DOHH2 (cell line): ENCODE results near the gene SCGB3A1.

Source experiments
- H3F3A ChIP-seq: fragments of 200-600 bp; sonication (generic), shearing (Covaris generic); 2 replicates; pipeline ENCODE4 v1.6.0; 2016; ENCODE audit warnings: antibody characterized with exemption, mild to moderate bottlenecking; ENCODE audit not compliant: control insufficient read depth, insufficient read depth
- H3K27ac ChIP-seq: fragments of 200-600 bp; sonication (generic); 2 replicates; pipeline ENCODE4 v1.5.1; 2014; ENCODE audit warnings: low read depth, mild to moderate bottlenecking, low read length, moderate library complexity
- H3K27me3 ChIP-seq: fragments of 200-600 bp; sonication (generic); 2 replicates; pipeline ENCODE4 v1.6.1; 2014; ENCODE audit warnings: mild to moderate bottlenecking, low read length, mixed read lengths; ENCODE audit not compliant: control insufficient read depth
- H3K36me3 ChIP-seq: fragments of 200-600 bp; sonication (generic); 2 replicates; pipeline ENCODE4 v1.6.1; 2014; ENCODE audit warnings: mild to moderate bottlenecking, low read length, moderate library complexity, mixed read lengths; ENCODE audit not compliant: control insufficient read depth
- H3K4me1 ChIP-seq: fragments of 200-600 bp; sonication (generic); 2 replicates; pipeline ENCODE4 v1.6.1; 2014; ENCODE audit warnings: mild to moderate bottlenecking, low read length, mixed read lengths; ENCODE audit not compliant: control insufficient read depth
- H3K4me2 ChIP-seq: fragments of 200-600 bp; sonication (generic); 2 replicates; pipeline ENCODE4 v1.6.0; 2014; ENCODE audit warnings: mild to moderate bottlenecking, low read length, moderate library complexity
- H3K4me3 ChIP-seq: fragments of 200-600 bp; sonication (generic); 2 replicates; pipeline ENCODE4 v1.5.1; 2014; ENCODE audit warnings: mild to moderate bottlenecking, low read length, mixed read lengths
- H3K79me2 ChIP-seq: fragments of 200-600 bp; sonication (generic); 2 replicates; pipeline ENCODE4 v1.6.1; 2014; ENCODE audit warnings: mild to moderate bottlenecking, low read length, mixed read lengths; ENCODE audit not compliant: control insufficient read depth
- H3K9me2 ChIP-seq: fragments of 200-600 bp; sonication (generic); replicated peaks from 2 replicates; pipeline ENCODE4 v1.6.1; 2014; ENCODE audit warnings: mild to moderate bottlenecking, low read length, mixed read lengths; ENCODE audit not compliant: control insufficient read depth
- H3K9me3 ChIP-seq: fragments of 200-600 bp; sonication (generic); 2 replicates; pipeline ENCODE4 v1.6.1; 2014; ENCODE audit warnings: antibody characterized with exemption, low read length, mixed read lengths; ENCODE audit not compliant: control insufficient read depth, insufficient read depth
- H4K20me1 ChIP-seq: fragments of 200-600 bp; sonication (generic); 2 replicates; pipeline ENCODE4 v1.6.0; 2014; ENCODE audit warnings: low read depth, mild to moderate bottlenecking, antibody characterized with exemption, low read length, moderate library complexity; ENCODE audit not compliant: control insufficient read depth, insufficient read depth
- CTCF ChIP-seq: fragments of 200-600 bp; sonication (generic); IDR thresholded peaks from one replicate; pipeline ENCODE4 v1.5.1; 2014; ENCODE audit warnings: antibody characterized with exemption, mild to moderate bottlenecking, low read depth, low read length; ENCODE audit not compliant: poor library complexity, severe bottlenecking
- EZH2phosphoT487 ChIP-seq: fragments of 200-600 bp; sonication (generic); IDR thresholded peaks from 2 replicates; pipeline ENCODE4 v1.6.1; 2017; ENCODE audit warnings: borderline replicate concordance, mild to moderate bottlenecking, antibody characterized with exemption, low read length, moderate library complexity, mixed read lengths

Gene SCGB3A1

GRCh38 chr5:180558232-180558631 is 33.1 kb downstream of the SCGB3A1 start:
- Histone ChIP-seq H3K9me3 (no peaks in the 10 kb centered on the region), H3K4me1 (no peaks in the 10 kb centered on the region), H3K79me2 (peaks cover 32% of the 10 kb centered on the region), H3K27ac (no peak overlapping the region), H3K36me3 (peaks cover 38% of the 10 kb centered on the region), H4K20me1 (no peaks in the 10 kb centered on the region), H3K27me3 (no peaks in the 10 kb centered on the region), H3K4me2 (no peak overlapping the region), H3K4me3 (no peak overlapping the region), H3F3A (peaks cover under 1% of the 10 kb centered on the region; the same call in 1 of the 2 replicates), H3K9me2 (no peaks in the 10 kb centered on the region)
- no peak for TF ChIP-seq EZH2phosphoT487
- TF ChIP-seq CTCF: no peak

GRCh38 chr5:180557217-180557809 is 34.0 kb downstream of the SCGB3A1 start:
- peaks cover 41% of the 10 kb centered on the region for H3K36me3 ChIP-seq
- TF ChIP-seq CTCF: no peak
- no peak for TF ChIP-seq EZH2phosphoT487

GRCh38 chr5:180555168-180555921 is 36.0 kb downstream of the SCGB3A1 start:
- Histone ChIP-seq H3K79me2 (peaks cover 24% of the 10 kb centered on the region), H3K4me1 (no peaks in the 10 kb centered on the region), H3F3A (peaks cover 5% of the 10 kb centered on the region; the same call in 1 of the 2 replicates), H3K9me2 (no peaks in the 10 kb centered on the region), H4K20me1 (no peaks in the 10 kb centered on the region), H3K27ac (no peak overlapping the region), H3K4me3 (no peak overlapping the region), H3K9me3 (no peaks in the 10 kb centered on the region), H3K27me3 (no peaks in the 10 kb centered on the region), H3K36me3 (peaks cover 57% of the 10 kb centered on the region), H3K4me2 (no peak overlapping the region)
- TF ChIP-seq CTCF (no peak), EZH2phosphoT487 (no peak)

More at GRCh38 chr5:180557217-180557809, 34.0 kb downstream of the SCGB3A1 start:
- peaks cover 32% of the 10 kb centered on the region for H3K79me2 ChIP-seq
- peaks cover 5% of the 10 kb centered on the region; the same call in 1 of the 2 replicates for H3F3A ChIP-seq
- no peak overlapping the region for H3K4me3 ChIP-seq
- H3K9me3 ChIP-seq: no peaks in the 10 kb centered on the region
- no peak overlapping the region for H3K4me2 ChIP-seq
- no peaks in the 10 kb centered on the region for H4K20me1 ChIP-seq
- H3K4me1 ChIP-seq: no peaks in the 10 kb centered on the region
- H3K27me3 ChIP-seq: no peaks in the 10 kb centered on the region
- H3K9me2 ChIP-seq: no peaks in the 10 kb centered on the region
- H3K27ac ChIP-seq: no peak overlapping the region
